Measurements from ENCODE around the gene PRKCQ.

DNA sequence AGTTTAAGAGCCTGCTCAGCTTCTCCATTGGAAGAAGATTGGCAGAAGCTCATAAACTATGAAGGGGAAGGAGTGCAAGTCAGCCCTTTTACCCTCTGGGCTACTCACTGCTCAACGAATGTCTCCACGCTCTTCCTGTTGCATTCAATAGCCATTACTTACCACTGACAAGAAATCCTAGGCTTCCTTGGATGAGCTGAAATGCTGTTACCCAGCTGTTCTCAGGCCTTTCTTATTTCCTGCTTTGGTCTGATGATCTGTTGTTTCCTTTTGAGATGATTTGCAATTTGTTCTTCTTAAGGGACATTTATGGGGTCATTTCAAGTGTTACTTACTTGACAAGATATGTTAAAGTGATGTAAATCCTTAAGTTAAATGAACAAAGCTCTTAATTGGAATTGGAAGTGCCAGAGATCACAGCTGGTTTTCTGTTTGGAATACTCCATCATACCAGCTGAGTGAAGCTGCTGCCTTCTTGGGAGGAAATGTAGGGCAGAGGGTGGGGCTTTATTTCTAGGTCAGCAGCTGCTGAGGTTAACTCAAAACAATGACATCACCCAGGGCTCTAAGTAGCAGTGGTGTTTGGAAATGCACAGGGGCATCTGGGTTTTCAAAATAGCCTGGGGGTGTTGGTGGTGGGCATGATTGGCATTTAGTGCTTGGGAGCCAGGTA lies 170.0 kb downstream of the PRKCQ start:
- TF ChIP-seq STAT5B (CRISPR knock-in tag; IDR thresholded peaks at IDR 0.05) = no peak
- no peak for TF ChIP-seq FOSL2 (CRISPR knock-in tag; IDR thresholded peaks at IDR 0.05)

Measured in HepG2 (cell line).